Endothelial cell of umbilical vein (primary cell): ENCODE measurements around the gene PSMC3. TPM values are rescaled to one million over a fixed set of nuclear protein-coding genes. Genes with fewer than 3 reads are reported as not detected.

Source experiments
- BruUV-seq: library from RNA; stranded (reverse); fragments of 400-500 nt; replicated peaks from 2 replicates; lab custom pipeline; 2021; lab: Mats Ljungman, UMichigan
- CTCF ChIA-PET: fragments of 300-600, 350-600 bp; sonication (Branson Sonifier 250); formaldehyde crosslinking; loops from one replicate; lab custom pipeline; 2021; ENCODE audit warnings: antibody characterized with exemption, inconsistent platforms; lab: Charles Lee
- POLR2A ChIA-PET: fragments of 300-600, 350-600 bp; sonication (Branson Sonifier 250); formaldehyde crosslinking; loops from one replicate; lab custom pipeline; 2021; ENCODE audit warnings: antibody characterized with exemption, inconsistent platforms; lab: Charles Lee
- DNase-seq: peaks from one replicate; pipeline ENCODE4 v3.0.0-alpha.2; 2011; ENCODE audit warnings: low read depth, low spot score
- FAIRE-seq: peaks from 2 replicates; lab custom pipeline; 2011; peaks lifted over from hg19 to GRCh38; lab: Jason Lieb, UNC
- H2AFZ ChIP-seq: 2 replicates; pipeline ENCODE4 v1.6.0; 2012; ENCODE audit warnings: low read depth, low read length, control low read depth, inconsistent platforms
- H3K27ac ChIP-seq: 2 replicates; pipeline ENCODE4 v1.5.1; 2011; ENCODE audit warnings: low read depth, mild to moderate bottlenecking, control low read depth, low read length, moderate library complexity; ENCODE audit not compliant: insufficient read depth
- H3K27me3 ChIP-seq, 2 experiments: 2 replicates each; pipeline versions ENCODE4 v1.6.0 to v1.6.1; 2011; ENCODE audit warnings: low read length in 2 of 2, mixed read lengths in 1 of 2; ENCODE audit not compliant: control insufficient read depth in 2 of 2, insufficient read depth in 2 of 2
- H3K36me3 ChIP-seq, 2 experiments: 2 replicates in 1 of 2; 3 replicates in 1 of 2; pipeline ENCODE4 v1.5.1; 2011; ENCODE audit warnings: low read length in 2 of 2, mild to moderate bottlenecking in 1 of 2, moderate library complexity in 1 of 2; ENCODE audit not compliant: control insufficient read depth in 2 of 2, insufficient read depth in 2 of 2; ENCODE audit errors: extremely low read depth in 1 of 2
- H3K4me1 ChIP-seq: 3 replicates; pipeline ENCODE4 v1.5.1; 2011; ENCODE audit warnings: mild to moderate bottlenecking, low read length; ENCODE audit not compliant: control insufficient read depth, insufficient read depth; ENCODE audit errors: extremely low read depth
- H3K4me2 ChIP-seq: 2 replicates; pipeline ENCODE4 v1.6.1; 2011; ENCODE audit warnings: low read length, control low read depth, mixed read lengths; ENCODE audit not compliant: insufficient read depth
- H3K4me3 ChIP-seq, 3 experiments: fragments of 200-600 bp in 1 of 3; sonication (generic), shearing (Covaris generic) in 1 of 3; replicated peaks in 1 of 3; 2 replicates each; pipeline ENCODE4 v1.5.1; 2011 to 2016; ENCODE audit warnings: control low read depth in 3 of 3, low read length in 3 of 3, mild to moderate bottlenecking in 2 of 3, inconsistent platforms in 1 of 3, low read depth in 1 of 3, moderate library complexity in 1 of 3; ENCODE audit not compliant: insufficient read depth in 1 of 3
- H3K79me2 ChIP-seq: 2 replicates; pipeline ENCODE4 v1.6.0; 2012; ENCODE audit warnings: low read length, inconsistent platforms; ENCODE audit not compliant: control insufficient read depth, insufficient read depth
- H3K9ac ChIP-seq: replicated peaks from 2 replicates; pipeline ENCODE3; 2011; ENCODE audit warnings: low read length, control low read depth; ENCODE audit not compliant: insufficient read depth; ENCODE audit errors: extremely low read depth
- H3K9me1 ChIP-seq: replicated peaks from 3 replicates; pipeline ENCODE4 v1.6.0; 2011; ENCODE audit warnings: mild to moderate bottlenecking, low read length; ENCODE audit not compliant: control insufficient read depth, insufficient read depth; ENCODE audit errors: extremely low read depth
- H3K9me3 ChIP-seq: replicated peaks from 2 replicates; pipeline ENCODE4 v1.5.1; 2012; ENCODE audit warnings: low read length, inconsistent platforms; ENCODE audit not compliant: control insufficient read depth, insufficient read depth
- H4K20me1 ChIP-seq: replicated peaks from 2 replicates; pipeline ENCODE3; 2011; ENCODE audit warnings: mild to moderate bottlenecking, low read length; ENCODE audit not compliant: control insufficient read depth, insufficient read depth; ENCODE audit errors: extremely low read depth
- EZH2 ChIP-seq: IDR thresholded peaks from 2 replicates; pipeline ENCODE4 v1.6.1; 2012; ENCODE audit warnings: borderline replicate concordance, low read depth, mild to moderate bottlenecking, moderate library complexity, low read length, inconsistent platforms; ENCODE audit not compliant: severe bottlenecking
- FOS ChIP-seq: IDR thresholded peaks from 2 replicates; pipeline ENCODE4 v1.6.1; 2011; ENCODE audit warnings: mild to moderate bottlenecking, low read length, moderate library complexity, borderline replicate concordance; ENCODE audit not compliant: insufficient read depth
- GATA2 ChIP-seq: IDR thresholded peaks from 2 replicates; pipeline ENCODE4 v1.7.0; 2011; ENCODE audit warnings: low read depth, mild to moderate bottlenecking, moderate library complexity, mixed read lengths, low read length; ENCODE audit not compliant: insufficient read length, insufficient read depth
- JUN ChIP-seq: IDR thresholded peaks from 2 replicates; pipeline ENCODE4 v1.6.1; 2011; ENCODE audit warnings: borderline replicate concordance, low read depth; ENCODE audit not compliant: insufficient read length, insufficient read depth
- MYC ChIP-seq: IDR thresholded peaks from one replicate; pipeline ENCODE4 v1.6.1; 2011; ENCODE audit warnings: mild to moderate bottlenecking, low read depth, low read length
- POLR2A ChIP-seq: IDR thresholded peaks from 2 replicates; pipeline ENCODE4 v1.6.1; 2012; ENCODE audit warnings: low read depth, mild to moderate bottlenecking, control low read depth, low read length
- POLR2AphosphoS5 ChIP-seq: IDR thresholded peaks from 2 replicates; pipeline ENCODE4 v1.6.1; 2012; ENCODE audit warnings: low read depth, mild to moderate bottlenecking, control low read depth, low read length, moderate library complexity; ENCODE audit not compliant: insufficient read depth
- dilution Hi-C: fragments of 300-500 bp; cut with MboI; formaldehyde crosslinking; loops from one replicate; pipeline ENCODE4 v1.15.0; 2019; ENCODE audit warnings: low sequenced_read_pairs; ENCODE audit not compliant: extremely low pct_ligation_motif_present
- intact Hi-C: fragments of 100-400 bp; cut with micrococcal nuclease; formaldehyde crosslinking; loops from one replicate; pipeline ENCODE4 v1.10.0; 2022
- polyA plus RNA-seq, 4 experiments: library from polyadenylated mRNA; depleted of rRNA in 3 of 4; stranded (reverse) in 3 of 4; unstranded in 1 of 4; fragments of >200 nt; gene quantifications; 2 replicates each; pipeline versions ENCODE4 v1.2.1 to v1.2.3, GENCODE V29; 2011 to 2012; ENCODE audit warnings: missing spikeins in 1 of 4
- total RNA-seq: library from RNA; stranded (reverse); gene quantifications from 2 replicates; pipeline ENCODE4 v1.2.3, GENCODE V29; 2021
- TF ChIP-seq, protein P1 (sequence below), 2 donors: IDR thresholded peaks; 1 replicate in 1 of 2; 2 replicates in 1 of 2; pipeline ENCODE4 v1.5.1; 2011; ENCODE audit warnings: low read length in 2 of 2, mild to moderate bottlenecking in 2 of 2, moderate library complexity in 2 of 2, control low read depth in 1 of 2, inconsistent platforms in 1 of 2, low read depth in 1 of 2; ENCODE audit not compliant: insufficient read depth in 1 of 2; ENCODE audit errors: extremely low read depth in 1 of 2
- TF ChIP-seq, protein P2 (sequence below): IDR thresholded peaks from 2 replicates; pipeline ENCODE4 v1.6.1; 2011; ENCODE audit not compliant: insufficient read depth, insufficient read length

PSMC3 gene
- total and polyA plus RNA-seq, 2 donors (not counting 3 experiments of a cell fraction or from before 2014, with no cell fraction given) = 179 to 203 TPM

DNA sequence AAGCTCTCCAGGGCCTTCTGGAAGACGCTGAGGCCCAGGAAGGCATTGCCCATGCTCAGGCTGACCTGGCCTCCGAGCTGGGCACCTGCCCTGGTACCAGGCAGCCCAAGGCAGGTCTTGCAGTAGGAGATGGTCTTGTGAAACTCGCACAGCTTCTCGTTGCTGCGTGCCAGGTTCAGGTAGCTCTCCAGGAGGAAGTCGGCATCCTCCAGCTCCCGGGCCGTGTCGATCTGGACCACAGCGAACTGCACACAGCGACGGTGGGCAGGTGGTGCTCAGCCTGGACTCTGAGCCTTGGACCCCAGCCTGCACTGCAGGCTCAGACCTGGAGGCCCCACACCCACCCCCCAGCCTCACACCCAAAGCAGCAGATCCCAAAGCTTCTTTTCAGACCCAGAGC lies 21.7 kb upstream of the PSMC3 start:
- no peaks in the 10 kb centered on the region for H3K79me2 ChIP-seq
- intact Hi-C loops (no loop called here), dilution Hi-C loops (no loop called here)
- no peak overlapping the region for H3K9ac ChIP-seq
- H4K20me1 ChIP-seq = no peaks in the 10 kb centered on the region
- H3K4me3 ChIP-seq = no peak overlapping the region
- ChIA-PET CTCF (interaction anchor here (0.6 to 0.9 kb wide), 2 partner anchors 74 to 75 kb away, joined by 3 to 5 read pairs; no protein-coding TSS in a partner anchor), POLR2A (no interaction called here)
- H3K9me1 ChIP-seq = no peaks in the 10 kb centered on the region
- H3K4me1 ChIP-seq = no peaks in the 10 kb centered on the region
- no peaks in the 10 kb centered on the region for H3K27me3 ChIP-seq
- no peaks in the 10 kb centered on the region for H3K9me3 ChIP-seq
- no peak overlapping the region for H3K4me2 ChIP-seq
- FAIRE-seq = no peak
- no peak overlapping the region for H2AFZ ChIP-seq
- BruUV-seq = no TSS peak
- H3K27ac ChIP-seq = no peak overlapping the region
- peaks cover 0 to 2% of the 10 kb centered on the region in 2 experiments for H3K36me3 ChIP-seq
- TF ChIP-seq, protein P1, sequence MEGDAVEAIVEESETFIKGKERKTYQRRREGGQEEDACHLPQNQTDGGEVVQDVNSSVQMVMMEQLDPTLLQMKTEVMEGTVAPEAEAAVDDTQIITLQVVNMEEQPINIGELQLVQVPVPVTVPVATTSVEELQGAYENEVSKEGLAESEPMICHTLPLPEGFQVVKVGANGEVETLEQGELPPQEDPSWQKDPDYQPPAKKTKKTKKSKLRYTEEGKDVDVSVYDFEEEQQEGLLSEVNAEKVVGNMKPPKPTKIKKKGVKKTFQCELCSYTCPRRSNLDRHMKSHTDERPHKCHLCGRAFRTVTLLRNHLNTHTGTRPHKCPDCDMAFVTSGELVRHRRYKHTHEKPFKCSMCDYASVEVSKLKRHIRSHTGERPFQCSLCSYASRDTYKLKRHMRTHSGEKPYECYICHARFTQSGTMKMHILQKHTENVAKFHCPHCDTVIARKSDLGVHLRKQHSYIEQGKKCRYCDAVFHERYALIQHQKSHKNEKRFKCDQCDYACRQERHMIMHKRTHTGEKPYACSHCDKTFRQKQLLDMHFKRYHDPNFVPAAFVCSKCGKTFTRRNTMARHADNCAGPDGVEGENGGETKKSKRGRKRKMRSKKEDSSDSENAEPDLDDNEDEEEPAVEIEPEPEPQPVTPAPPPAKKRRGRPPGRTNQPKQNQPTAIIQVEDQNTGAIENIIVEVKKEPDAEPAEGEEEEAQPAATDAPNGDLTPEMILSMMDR (IDR thresholded peaks at IDR 0.05; ENCODE audit: extremely low read depth in 1 of 2, insufficient read depth in 1 of 2, low read depth in 1 of 2, low read length in 2 of 2) = no peak
- TF ChIP-seq JUN (no peak), MYC (no peak), POLR2A (no peak), EZH2 (no peak), FOS (no peak), POLR2AphosphoS5 (no peak), GATA2 (no peak)
- TF ChIP-seq, protein P2, sequence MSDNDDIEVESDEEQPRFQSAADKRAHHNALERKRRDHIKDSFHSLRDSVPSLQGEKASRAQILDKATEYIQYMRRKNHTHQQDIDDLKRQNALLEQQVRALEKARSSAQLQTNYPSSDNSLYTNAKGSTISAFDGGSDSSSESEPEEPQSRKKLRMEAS = no peak
- DNase-seq = no peak
